ENCODE measurements around the gene RASD2.

RASD2 gene

DNA sequence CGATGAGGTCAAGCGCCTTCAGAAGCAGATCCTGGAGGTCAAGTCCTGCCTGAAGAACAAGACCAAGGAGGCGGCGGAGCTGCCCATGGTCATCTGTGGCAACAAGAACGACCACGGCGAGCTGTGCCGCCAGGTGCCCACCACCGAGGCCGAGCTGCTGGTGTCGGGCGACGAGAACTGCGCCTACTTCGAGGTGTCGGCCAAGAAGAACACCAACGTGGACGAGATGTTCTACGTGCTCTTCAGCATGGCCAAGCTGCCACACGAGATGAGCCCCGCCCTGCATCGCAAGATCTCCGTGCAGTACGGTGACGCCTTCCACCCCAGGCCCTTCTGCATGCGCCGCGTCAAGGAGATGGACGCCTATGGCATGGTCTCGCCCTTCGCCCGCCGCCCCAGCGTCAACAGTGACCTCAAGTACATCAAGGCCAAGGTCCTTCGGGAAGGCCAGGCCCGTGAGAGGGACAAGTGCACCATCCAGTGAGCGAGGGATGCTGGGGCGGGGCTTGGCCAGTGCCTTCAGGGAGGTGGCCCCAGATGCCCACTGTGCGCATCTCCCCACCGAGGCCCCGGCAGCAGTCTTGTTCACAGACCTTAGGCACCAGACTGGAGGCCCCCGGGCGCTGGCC, 11.0 kb downstream of the RASD2 start:
- TF ChIP-seq, protein P1, sequence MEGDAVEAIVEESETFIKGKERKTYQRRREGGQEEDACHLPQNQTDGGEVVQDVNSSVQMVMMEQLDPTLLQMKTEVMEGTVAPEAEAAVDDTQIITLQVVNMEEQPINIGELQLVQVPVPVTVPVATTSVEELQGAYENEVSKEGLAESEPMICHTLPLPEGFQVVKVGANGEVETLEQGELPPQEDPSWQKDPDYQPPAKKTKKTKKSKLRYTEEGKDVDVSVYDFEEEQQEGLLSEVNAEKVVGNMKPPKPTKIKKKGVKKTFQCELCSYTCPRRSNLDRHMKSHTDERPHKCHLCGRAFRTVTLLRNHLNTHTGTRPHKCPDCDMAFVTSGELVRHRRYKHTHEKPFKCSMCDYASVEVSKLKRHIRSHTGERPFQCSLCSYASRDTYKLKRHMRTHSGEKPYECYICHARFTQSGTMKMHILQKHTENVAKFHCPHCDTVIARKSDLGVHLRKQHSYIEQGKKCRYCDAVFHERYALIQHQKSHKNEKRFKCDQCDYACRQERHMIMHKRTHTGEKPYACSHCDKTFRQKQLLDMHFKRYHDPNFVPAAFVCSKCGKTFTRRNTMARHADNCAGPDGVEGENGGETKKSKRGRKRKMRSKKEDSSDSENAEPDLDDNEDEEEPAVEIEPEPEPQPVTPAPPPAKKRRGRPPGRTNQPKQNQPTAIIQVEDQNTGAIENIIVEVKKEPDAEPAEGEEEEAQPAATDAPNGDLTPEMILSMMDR (IDR thresholded peaks at IDR 0.05; ENCODE audit: low read depth, low read length) = no peak
- H3K4me3 ChIP-seq (ENCODE audit: low read depth, low read length) = no peak overlapping the region

DNA sequence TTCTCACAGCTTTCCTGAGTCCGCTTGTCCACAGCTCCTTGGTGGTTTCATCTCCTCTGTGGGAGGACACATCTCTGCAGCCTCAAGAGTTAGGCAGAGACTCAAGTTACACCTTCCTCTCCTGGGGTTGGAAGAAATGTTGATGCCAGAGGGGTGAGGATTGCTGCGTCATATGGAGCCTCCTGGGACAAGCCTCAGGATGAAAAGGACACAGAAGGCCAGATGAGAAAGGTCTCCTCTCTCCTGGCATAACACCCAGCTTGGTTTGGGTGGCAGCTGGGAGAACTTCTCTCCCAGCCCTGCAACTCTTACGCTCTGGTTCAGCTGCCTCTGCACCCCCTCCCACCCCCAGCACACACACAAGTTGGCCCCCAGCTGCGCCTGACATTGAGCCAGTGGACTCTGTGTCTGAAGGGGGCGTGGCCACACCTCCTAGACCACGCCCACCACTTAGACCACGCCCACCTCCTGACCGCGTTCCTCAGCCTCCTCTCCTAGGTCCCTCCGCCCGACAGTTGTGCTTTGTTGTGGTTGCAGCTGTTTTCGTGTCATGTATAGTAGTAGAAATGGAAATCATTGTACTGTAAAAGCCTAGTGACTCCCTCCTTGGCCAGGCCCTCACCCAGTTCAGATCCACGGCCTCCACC, 11.7 kb downstream of the RASD2 start:
- H3K4me3 ChIP-seq (ENCODE audit: low read depth, low read length) = no peak overlapping the region
- TF ChIP-seq, protein P1 (IDR thresholded peaks at IDR 0.05; ENCODE audit: low read depth, low read length) = no peak

DNA sequence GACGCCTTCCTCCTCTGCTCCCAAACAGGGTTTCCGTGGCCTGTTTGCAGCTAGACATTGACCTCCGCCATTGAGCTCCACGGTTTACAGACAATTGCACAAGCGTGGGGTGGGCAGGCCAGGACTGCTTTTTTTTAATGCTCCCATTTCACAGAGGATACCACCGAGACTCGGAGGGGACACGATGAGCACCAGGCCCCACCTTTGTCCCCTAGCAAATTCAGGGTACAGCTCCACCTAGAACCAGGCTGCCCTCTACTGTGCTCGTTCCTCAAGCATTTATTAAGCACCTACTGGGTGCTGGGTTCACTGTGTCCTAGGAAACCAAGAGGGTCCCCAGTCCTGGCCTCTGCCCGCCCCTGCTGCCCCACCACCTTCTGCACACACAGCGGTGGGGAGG, 12.2 kb downstream of the RASD2 start:
- TF ChIP-seq, protein P1 (IDR thresholded peaks at IDR 0.05; ENCODE audit: low read depth, low read length) = no peak
- no peak overlapping the region for H3K4me3 ChIP-seq (ENCODE audit: low read depth, low read length)

DNA sequence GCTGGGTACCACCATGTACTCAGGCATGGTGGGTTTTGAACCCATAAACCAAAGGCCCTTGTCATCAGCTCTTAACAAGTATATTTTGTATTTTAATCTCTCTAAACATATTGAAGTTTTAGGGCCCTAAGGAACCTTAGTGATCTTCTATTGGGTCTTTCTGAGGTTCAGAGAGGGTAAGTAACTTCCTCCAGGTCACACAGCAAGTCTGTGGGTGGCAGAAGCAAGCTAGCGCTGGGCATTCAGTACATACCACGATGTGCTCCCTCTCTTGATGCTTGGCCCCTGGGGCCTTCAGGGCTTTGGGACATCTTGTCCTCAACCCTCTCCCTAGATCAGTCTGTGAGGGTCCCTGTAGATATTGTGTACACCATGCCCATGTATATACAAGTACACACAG, 12.7 kb downstream of the RASD2 start:
- no peak overlapping the region for H3K4me3 ChIP-seq (ENCODE audit: low read depth, low read length)
- TF ChIP-seq, protein P1 (IDR thresholded peaks at IDR 0.05; ENCODE audit: low read depth, low read length) = no peak

DNA sequence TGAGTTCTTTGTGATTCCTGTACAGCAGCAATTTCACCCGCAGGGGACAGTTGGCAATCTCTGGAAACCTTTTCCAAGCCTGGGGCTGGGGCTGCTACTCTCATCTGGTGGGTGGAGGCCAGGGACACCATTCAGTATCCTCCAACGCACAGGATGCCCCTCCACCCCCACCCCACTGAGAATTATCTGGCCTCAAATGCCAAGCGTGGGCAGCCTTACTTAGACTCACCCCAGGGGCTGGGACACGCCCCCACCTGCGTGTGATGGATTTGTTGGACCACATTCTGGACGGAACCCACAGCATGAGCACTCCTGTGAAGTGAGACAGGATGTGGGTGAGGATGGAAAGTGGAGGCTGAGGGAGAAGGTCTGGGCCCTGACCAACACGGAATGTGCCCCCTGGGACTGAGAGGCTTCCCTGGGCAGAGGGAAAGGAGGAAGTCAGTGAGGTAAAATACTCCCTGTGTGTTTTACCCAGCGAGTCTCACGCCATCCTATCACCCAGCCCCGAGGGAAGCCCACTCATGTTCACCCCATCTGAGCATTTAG, 13.7 kb downstream of the RASD2 start:
- TF ChIP-seq, protein P1 (IDR thresholded peaks at IDR 0.05; ENCODE audit: low read depth, low read length) = no peak
- no peak overlapping the region for H3K4me3 ChIP-seq (ENCODE audit: low read depth, low read length)

DNA sequence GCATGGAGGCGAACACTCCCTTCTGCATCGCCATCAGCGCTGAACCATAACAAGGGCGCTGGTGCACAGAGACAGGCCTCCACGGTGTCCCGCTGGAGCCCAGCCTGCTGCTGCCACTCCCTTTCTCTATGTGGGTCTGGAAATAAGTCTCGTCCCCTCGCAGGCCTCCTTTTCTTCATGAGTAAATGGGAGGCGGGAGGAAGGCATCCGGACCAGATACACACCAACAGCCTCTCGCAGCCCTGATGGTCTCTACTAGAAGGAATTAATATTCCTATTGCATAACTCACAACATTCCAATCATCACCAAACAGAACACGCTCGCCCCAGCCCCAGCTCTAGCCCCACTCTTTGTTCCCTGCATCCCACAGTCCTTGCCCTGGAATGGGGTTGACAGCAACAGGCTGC, 14.9 kb downstream of the RASD2 start:
- TF ChIP-seq, protein P1 (IDR thresholded peaks at IDR 0.05; ENCODE audit: low read depth, low read length) = no peak
- no peak overlapping the region for H3K4me3 ChIP-seq (ENCODE audit: low read depth, low read length)

DNA sequence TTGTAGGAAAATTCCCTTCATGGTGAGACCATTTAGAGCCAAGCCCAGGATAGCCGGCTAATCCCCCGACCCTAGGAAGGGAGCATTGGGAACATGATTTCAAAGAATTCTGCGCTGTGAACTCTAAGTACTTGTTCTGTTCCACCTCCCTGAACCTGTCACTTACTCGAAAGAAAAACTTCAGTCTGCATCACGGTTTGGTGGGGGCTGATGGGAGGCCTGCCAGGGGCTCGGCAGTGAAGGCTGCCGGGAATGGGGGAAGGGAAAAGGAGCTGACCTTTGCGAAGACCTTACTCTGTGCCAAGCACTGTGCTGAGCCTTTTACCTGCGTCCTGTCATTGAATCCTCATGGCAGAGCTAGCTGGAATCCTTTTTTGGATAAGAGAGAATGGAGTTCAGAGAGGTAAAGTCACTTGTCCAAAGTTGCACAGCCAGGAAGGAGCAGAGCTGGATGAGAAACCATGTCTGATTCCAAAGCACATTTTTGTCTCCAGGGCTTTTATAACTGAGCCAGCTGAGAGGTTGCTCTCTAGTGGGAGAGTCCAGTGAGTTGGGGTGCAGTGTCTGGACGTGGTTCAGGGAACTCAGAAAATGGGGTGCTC, 15.4 kb downstream of the RASD2 start:
- TF ChIP-seq, protein P1 (IDR thresholded peaks at IDR 0.05; ENCODE audit: low read depth, low read length) = no peak
- no peak overlapping the region for H3K4me3 ChIP-seq (ENCODE audit: low read depth, low read length)

Data from WI38 (cell line).